Calu3 (cell line): Measurements from ENCODE around the gene TXNRD1. TPM values are rescaled to one million over a fixed set of nuclear protein-coding genes. Genes with fewer than 3 reads are reported as not detected.
"Not testable (repeated sequence)": the region's sequence is repeated elsewhere in the genome, so short reads cannot be mapped to it uniquely, and the experiment has no call there.

Source experiments
- BruUV-seq: library from RNA; stranded (reverse); fragments of 400-500 nt; replicated peaks from 2 replicates; lab custom pipeline; 2021; lab: Mats Ljungman, UMichigan
- CTCF ChIA-PET: fragments of 300-600 bp; sonication (Branson Sonifier 250); formaldehyde crosslinking; loops from one replicate; lab custom pipeline; 2022; ENCODE audit warnings: antibody characterized with exemption; lab: Charles Lee
- DNase-seq: peaks from one replicate; pipeline ENCODE4 v3.0.0; 2022
- H3K27ac Mint-ChIP-seq: one replicate; pipeline ENCODE4 v1.8.0; 2022; ENCODE audit warnings: mixed read lengths; ENCODE audit not compliant: unreplicated experiment
- H3K27me3 Mint-ChIP-seq: one replicate; pipeline ENCODE4 v1.8.0; 2022; ENCODE audit warnings: mixed read lengths; ENCODE audit not compliant: unreplicated experiment
- H3K36me3 Mint-ChIP-seq: one replicate; pipeline ENCODE4 v1.8.0; 2022; ENCODE audit warnings: mild to moderate bottlenecking, moderate library complexity, mixed read lengths; ENCODE audit not compliant: insufficient read depth, unreplicated experiment
- H3K4me1 Mint-ChIP-seq: one replicate; pipeline ENCODE4 v1.8.0; 2022; ENCODE audit warnings: mild to moderate bottlenecking, low read depth, mixed read lengths; ENCODE audit not compliant: unreplicated experiment
- H3K4me3 Mint-ChIP-seq: one replicate; pipeline ENCODE4 v1.8.0; 2022; ENCODE audit warnings: mild to moderate bottlenecking, low read depth, moderate library complexity, mixed read lengths; ENCODE audit not compliant: unreplicated experiment
- H3K9me3 Mint-ChIP-seq: one replicate; pipeline ENCODE4 v1.8.0; 2022; ENCODE audit warnings: low read depth, mixed read lengths; ENCODE audit not compliant: unreplicated experiment
- intact Hi-C: fragments of 100-400 bp; cut with micrococcal nuclease; formaldehyde crosslinking; loops from one replicate; pipeline ENCODE4 v1.10.0; 2022; ENCODE audit not compliant: unreplicated experiment
- total RNA-seq: library from RNA; stranded (reverse); gene quantifications from 2 replicates; pipeline ENCODE4 v1.2.3, GENCODE V29; 2022
- TF ChIP-seq, protein P1 (sequence below): fragments of 200-600 bp; IDR thresholded peaks from one replicate; pipeline ENCODE4 v1.8.0; 2022; ENCODE audit warnings: antibody characterized with exemption; ENCODE audit not compliant: unreplicated experiment

TXNRD1 gene
- total RNA-seq, 1 experiment from 2014 or later, result 262 TPM

DNA sequence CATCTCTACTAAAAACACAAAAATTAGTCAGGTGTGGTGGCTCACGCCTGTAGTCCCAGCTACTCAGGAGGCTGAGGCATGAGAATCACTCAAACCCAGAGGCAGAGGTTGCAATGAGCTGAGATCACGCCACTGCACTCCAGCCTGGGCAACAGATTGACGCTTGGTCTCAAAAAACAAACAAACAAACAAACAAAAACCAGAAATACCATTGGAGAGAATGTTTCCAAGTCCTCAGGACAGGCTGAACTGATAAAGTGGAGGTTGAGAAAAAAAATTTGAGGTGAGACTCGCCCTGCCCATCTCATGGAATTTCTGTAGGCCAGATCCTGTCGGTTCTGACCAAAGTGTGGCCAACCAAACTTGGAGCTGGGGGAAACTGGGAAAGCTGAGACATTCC is 47.0 kb upstream of the TXNRD1 start:
- no TSS peak for BruUV-seq
- Mint-ChIP-seq H3K4me3 (no peak overlapping the region), H3K27ac (no peak overlapping the region), H3K9me3 (no peaks in the 10 kb centered on the region), H3K4me1 (no peaks in the 10 kb centered on the region), H3K36me3 (no peaks in the 10 kb centered on the region), H3K27me3 (peaks cover 8% of the 10 kb centered on the region)
- TF ChIP-seq, protein P1, sequence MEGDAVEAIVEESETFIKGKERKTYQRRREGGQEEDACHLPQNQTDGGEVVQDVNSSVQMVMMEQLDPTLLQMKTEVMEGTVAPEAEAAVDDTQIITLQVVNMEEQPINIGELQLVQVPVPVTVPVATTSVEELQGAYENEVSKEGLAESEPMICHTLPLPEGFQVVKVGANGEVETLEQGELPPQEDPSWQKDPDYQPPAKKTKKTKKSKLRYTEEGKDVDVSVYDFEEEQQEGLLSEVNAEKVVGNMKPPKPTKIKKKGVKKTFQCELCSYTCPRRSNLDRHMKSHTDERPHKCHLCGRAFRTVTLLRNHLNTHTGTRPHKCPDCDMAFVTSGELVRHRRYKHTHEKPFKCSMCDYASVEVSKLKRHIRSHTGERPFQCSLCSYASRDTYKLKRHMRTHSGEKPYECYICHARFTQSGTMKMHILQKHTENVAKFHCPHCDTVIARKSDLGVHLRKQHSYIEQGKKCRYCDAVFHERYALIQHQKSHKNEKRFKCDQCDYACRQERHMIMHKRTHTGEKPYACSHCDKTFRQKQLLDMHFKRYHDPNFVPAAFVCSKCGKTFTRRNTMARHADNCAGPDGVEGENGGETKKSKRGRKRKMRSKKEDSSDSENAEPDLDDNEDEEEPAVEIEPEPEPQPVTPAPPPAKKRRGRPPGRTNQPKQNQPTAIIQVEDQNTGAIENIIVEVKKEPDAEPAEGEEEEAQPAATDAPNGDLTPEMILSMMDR, result no peak
- CTCF ChIA-PET, result interaction anchor here (0.7 kb wide), 1 partner anchor 13 kb away, joined by 5 read pairs; no protein-coding TSS in a partner anchor
- DNase-seq, result no peak
- intact Hi-C loops, result no loop called here

DNA sequence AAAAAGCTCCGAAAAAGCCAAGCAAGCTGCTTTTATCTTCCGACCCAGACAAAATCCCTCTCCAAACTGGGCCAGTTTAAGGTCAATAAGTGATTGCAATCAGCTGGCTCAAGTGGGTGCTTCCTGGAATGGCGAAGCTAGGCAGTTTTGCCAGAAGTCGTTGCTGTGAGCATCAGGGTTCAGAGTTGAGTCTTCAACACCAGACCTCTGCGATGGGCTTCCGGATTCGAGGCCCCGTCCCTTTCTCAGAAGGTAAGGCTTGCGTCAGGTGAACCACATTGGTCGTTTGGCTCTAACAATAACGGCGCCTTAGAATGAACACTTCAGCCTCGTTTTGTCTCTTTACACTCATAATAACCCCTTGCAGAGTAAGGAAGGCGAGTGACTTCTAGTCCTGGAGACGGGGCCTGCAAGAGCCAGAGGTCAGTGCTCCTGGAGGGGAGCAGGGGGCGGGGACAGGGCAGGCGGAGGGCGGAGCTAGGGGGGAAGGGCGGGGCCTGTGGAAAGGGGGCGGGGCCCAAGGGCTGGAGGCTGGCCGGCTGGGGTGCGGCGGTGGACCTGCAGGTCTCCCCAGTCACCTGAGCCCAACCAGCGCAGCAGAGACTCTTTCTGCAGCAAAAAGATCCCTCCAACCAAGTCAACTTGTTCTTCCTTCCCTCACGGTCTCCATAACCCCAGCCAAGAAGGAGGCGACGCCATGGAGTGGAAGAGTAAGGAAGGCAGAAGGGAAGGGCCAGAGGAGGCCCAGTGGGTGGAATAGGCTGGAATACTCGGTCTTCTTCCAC is 43.6 kb upstream of the TXNRD1 start:
- no TSS peak for BruUV-seq
- H3K9me3 Mint-ChIP-seq, result no peaks in the 10 kb centered on the region
- no peaks in the 10 kb centered on the region for H3K36me3 Mint-ChIP-seq
- intact Hi-C loops, result no loop called here
- no peak overlapping the region for H3K4me3 Mint-ChIP-seq
- H3K27ac Mint-ChIP-seq, result no peak overlapping the region
- TF ChIP-seq, protein P1, result no peak
- no peaks in the 10 kb centered on the region for H3K27me3 Mint-ChIP-seq
- H3K4me1 Mint-ChIP-seq, result no peaks in the 10 kb centered on the region
- CTCF ChIA-PET, result no interaction called here
- DNase-seq, result no peak

- no peaks in the 10 kb centered on the region for H3K27me3 Mint-ChIP-seq
- CTCF ChIA-PET, result no interaction called here
- no peak overlapping the region for H3K27ac Mint-ChIP-seq
- DNase-seq, result no peak
- no peak overlapping the region for H3K4me3 Mint-ChIP-seq
- TF ChIP-seq, protein P1, result no peak
- peaks cover 4% of the 10 kb centered on the region for H3K4me1 Mint-ChIP-seq
- intact Hi-C loops, result no loop called here
- no peaks in the 10 kb centered on the region for H3K9me3 Mint-ChIP-seq
- H3K36me3 Mint-ChIP-seq, result no peaks in the 10 kb centered on the region
- BruUV-seq, result no TSS peak
These were observed 43.0 kb upstream of the TXNRD1 start for GRCh38 chr12:104172570-104172947.

DNA sequence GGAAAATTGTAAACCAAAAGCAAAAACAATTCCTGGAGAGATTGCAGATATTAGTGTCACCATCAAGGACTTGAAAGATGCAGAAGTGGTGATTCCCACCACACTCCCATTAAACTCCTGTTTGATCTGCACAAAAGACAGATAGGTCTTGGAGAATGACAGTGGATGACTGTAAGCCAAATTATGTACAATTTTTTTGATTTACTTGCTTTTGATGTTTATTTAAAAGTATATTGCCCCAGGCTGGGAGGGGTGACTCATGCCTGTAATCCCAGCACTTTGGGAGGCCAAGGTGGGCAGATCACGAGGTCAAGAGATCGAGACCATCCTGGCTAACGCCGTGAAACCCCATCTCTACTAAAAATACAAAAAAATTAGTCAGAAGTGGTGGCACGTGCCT is 41.8 kb upstream of the TXNRD1 start:
- H3K36me3 Mint-ChIP-seq, H3K9me3 Mint-ChIP-seq, H3K27me3 Mint-ChIP-seq, DNase-seq, intact Hi-C loops, BruUV-seq, H3K4me3 Mint-ChIP-seq, H3K27ac Mint-ChIP-seq, CTCF ChIA-PET: not testable (repeated sequence)
- H3K4me1 Mint-ChIP-seq, result peaks cover 15% of the 10 kb centered on the region

DNA sequence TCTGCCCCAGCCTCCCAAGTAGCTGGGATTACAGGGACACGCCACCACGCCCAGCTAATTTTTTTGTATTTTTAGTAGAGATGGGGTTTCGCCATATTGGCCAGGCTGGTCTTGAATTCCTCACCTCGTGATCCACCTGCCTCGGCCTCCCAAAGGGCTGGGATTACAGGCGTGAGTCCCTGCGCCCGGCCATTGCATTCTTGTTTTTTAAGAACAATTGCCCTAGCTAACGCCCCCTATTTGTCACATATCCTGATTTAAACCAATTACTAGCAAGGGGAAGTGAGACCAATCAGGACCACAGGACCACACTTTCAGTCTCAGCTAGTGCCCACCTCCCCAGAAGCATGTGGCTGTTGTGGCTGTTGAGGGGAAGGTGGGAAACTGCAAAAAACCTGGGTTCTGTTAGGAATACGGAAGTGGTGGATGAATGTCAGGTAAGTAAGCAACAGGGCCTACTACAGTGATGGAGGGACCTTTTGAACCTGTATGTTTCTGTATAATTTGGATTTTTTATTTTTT is 39.8 kb upstream of the TXNRD1 start:
- Mint-ChIP-seq H3K4me3 (no peak overlapping the region), H3K9me3 (no peaks in the 10 kb centered on the region), H3K27me3 (no peaks in the 10 kb centered on the region), H3K4me1 (peaks cover 15% of the 10 kb centered on the region), H3K36me3 (no peaks in the 10 kb centered on the region), H3K27ac (no peak overlapping the region)
- CTCF ChIA-PET, result interaction anchor here (0.5 to 0.6 kb wide), 2 partner anchors 155 to 258 kb away, joined by 4 to 5 read pairs; no protein-coding TSS in a partner anchor
- no TSS peak for BruUV-seq
- DNase-seq, result no peak
- TF ChIP-seq, protein P1, result no peak
- intact Hi-C loops, result no loop called here
